Right hindlimb (tissue), 1 donor: Measurements from ENCODE around the gene KMT5B.

Experiments used
- DNase-seq: peaks from one replicate; pipeline ENCODE4 v3.0.0-alpha.2; 2018

KMT5B gene

GRCh38 chr11:68215524-68216170 lies 2.6 kb upstream of the KMT5B start:
- DNase-seq: no peak

GRCh38 chr11:68215087-68215445 lies 2.0 kb upstream of the KMT5B start:
- no peak for DNase-seq

- peak; percentile 47 for DNase-seq
Measured at GRCh38 chr11:68214173-68215086, 1.3 kb upstream of the KMT5B start.

DNA sequence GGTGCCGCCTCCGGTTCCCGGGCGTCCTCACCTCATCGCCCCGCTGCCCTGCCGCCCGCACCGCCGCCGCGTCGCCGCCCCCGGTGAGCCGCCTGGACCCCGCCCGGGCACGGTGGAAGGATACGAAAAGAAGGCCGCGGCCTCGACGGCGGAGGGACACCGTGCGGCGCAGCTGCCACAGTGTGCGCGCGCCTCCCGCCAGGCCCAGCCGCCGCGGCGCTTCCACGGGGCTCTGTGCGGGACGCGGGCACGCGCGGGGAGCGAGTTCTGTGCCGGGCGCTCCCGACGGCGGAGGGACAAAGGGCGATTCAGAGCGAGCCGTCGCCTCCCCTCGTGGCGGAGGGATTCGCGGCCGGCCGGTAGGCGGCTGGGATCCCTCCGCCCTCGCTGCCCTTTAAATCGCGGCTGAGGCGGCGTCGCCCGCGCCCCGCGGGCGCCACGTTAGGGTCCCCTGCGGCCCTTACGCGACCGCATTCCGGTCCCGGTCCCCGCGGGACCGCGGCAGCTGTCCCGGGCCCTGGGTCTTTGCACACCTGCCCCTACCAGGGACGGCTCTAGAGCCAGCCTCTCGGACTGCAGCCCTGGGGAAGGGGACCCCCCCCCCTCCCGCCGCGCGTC lies 568 bp upstream of the KMT5B start:
- DNase-seq: peak; percentile 93

DNA sequence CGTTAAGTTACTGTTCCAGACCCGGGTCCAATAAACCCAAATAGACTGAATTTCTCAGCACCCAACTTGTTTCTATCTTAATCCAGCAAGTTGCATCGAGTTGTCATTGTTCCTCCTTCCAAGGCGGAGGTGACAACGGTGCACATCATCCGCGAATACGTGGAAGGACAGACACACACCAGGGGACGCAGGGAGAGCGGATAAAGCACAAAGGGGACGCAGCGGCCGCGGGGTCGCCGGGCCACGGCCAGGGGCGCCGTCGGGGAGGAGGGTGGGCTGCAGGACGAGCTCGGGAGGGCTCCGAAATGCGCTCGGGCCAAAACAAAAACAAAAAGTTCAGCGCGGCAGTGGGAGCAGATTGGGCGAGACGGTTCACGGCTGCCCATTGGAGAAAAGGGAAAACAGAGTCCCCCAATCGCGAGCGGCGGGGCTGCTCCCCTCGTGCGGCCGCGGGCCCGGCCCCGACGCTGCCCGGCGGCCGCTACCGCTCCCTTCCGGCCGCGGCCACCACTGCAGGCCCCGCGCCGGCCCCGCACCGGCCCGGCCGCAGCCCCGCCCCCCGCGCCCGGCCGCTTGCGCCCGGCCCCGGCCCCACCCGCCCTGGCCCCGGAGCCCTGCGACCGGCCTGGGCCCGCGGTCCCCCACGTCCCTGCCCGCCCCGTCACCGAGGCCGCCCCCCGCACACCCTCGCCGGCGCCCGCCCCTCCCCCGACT lies 518 bp downstream of the KMT5B start:
- peak; percentile 84 for DNase-seq

DNA sequence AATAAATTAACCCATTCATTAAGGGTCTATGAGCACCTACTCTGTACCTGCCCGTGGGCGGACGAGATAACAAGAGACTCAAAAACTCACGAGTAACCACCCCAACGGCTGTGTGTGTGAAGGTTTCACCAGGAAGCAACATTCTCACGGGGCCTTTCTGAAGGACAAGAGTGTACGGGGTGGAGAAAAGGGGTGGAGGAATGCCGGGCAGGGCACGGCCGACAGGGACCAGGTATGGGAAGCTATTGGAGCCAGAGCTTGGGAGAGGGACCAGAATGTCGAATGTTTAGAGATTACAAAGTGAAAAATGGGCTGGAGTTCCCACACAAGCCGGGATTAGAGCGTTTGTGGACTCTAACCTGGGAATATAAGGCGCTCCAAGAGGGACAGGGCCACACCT lies 1.6 kb downstream of the KMT5B start:
- DNase-seq: no peak

GRCh38 chr11:68206211-68206610 lies 6.9 kb downstream of the KMT5B start:
- no peak for DNase-seq

GRCh38 chr11:68204402-68204801 lies 8.7 kb downstream of the KMT5B start:
- DNase-seq: no peak

DNA sequence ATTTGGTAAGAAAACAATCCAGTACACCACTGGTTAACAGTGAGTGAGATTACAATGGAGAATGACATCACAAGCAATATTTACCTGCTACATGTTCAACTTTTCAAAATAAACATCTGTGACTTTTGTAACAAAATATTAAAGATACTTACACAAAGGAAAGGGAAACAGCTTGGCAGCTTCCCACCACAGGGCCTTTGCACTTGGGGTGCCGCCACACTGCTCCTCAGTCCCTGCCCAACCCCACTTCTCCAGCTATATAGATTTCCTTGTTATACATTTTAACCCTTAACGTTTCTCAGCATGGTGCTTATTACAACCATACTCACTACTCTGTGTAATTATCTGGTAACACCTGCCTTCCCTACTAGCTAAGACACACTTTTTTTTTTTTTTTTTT lies 10.9 kb downstream of the KMT5B start:
- no peak for DNase-seq

DNA sequence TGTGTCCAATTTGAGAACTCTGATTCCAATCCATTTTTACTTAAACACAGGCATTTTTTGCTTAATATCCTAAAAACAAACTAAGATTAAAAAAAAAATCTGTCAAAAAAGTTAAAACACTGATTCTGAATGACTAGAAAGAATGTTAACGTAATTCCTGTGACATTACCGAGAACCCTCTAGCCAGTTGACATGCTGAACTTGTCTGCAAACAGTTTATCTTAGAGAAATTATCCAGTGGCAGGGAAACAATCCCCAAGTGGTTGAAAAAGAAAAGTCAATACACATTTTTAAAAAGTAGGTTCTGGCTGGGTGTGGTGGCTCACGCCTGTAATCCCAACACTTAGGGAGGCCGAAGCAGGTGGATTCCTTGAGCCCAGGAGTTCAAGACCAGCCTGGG lies 11.6 kb downstream of the KMT5B start:
- DNase-seq: no peak

DNA sequence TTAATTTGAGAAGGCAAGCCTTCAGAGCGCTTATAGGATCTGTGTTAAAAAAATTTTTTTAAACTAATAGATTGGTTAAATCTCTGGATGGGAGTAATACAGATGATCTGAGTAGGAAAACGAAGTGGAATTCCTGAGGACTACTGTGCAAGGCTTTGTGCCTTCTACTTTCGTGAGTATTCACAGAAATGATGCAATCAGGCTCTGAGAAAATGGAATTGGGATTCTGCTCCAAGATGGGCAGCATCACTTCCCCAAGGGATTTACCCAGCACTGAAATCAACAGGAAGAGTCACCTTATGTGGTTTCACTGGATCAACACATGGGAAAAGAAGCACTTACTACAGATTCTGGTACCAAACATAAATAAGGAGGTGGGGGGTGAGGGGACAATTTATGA lies 12.5 kb downstream of the KMT5B start:
- DNase-seq: no peak

- DNase-seq: no peak
Measured at GRCh38 chr11:68199295-68199987, 13.7 kb downstream of the KMT5B start.

GRCh38 chr11:68196219-68196618 lies 16.9 kb downstream of the KMT5B start:
- no peak for DNase-seq

GRCh38 chr11:68194675-68195294 lies 18.3 kb downstream of the KMT5B start:
- DNase-seq: no peak

- DNase-seq: no peak
Measured at GRCh38 chr11:68193018-68193417, 20.1 kb downstream of the KMT5B start.

GRCh38 chr11:68191661-68192579 lies 21.2 kb downstream of the KMT5B start:
- DNase-seq: no peak

DNA sequence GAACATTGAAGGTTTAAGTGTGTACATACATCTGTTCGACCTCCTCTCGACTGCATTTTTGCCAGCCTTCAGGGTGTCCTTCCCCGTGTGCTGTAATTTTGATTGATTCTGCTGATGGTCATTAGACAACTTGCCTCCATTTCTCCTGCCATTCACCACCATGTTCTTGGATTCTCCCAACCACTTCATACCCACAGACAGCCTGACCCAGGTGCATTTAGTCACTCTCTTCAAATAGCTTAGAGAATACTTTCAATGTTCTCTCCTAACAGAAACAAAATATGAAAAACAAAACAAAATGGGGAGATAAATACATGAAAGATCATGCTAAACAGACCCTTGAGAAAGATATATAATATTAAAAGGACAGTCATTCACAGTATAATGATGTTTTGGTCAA lies 23.2 kb downstream of the KMT5B start:
- DNase-seq: no peak

- DNase-seq: no peak
Measured at GRCh38 chr11:68189082-68189481, 24.0 kb downstream of the KMT5B start.

- no peak for DNase-seq
Measured at GRCh38 chr11:68186061-68186460, 27.0 kb downstream of the KMT5B start.

DNA sequence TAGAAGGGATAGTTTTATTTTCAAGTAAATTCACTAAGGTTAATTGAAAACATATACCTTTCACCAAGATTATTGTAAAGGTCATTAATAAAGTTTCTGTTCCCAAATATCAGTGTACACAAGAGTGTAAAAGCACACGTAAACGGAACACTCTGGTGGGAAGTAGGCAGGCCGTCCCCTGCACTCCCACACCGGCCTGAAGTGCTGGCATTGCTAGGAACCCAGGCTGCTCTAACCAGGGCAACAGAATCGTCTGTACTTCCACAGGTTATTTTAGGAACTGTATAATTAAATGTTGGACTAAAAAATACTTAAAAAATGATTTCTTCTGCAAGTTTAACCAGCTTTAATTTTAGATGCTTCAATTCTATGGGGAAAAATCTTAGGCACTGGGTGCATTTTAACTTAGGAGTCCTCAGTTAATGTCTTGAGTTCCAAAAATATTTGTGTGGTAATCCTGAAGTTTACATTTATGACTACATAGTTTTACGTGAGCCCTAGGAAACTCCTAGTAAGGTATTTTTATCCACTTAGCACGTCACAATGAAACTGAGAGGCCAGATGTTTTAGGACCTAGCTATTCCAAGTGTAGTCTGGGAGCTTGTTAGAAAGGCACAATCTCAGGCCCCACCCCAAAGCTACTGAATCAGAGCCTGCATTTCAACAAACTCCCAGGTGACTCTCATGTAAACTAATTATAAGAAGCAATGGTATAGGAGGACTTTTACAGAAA lies 31.2 kb downstream of the KMT5B start:
- no peak for DNase-seq
